Stomach (tissue), 9 donors: Measurements from ENCODE around the gene SLC1A2. TPM values are rescaled to one million over a fixed set of nuclear protein-coding genes. Genes with fewer than 3 reads are reported as not detected.

Source experiments
- DNase-seq, 2 donors: peaks; one replicate each; pipeline versions ENCODE4 v3.0.0 to v3.0.0-alpha.2; 2013 to 2019
- H3K27ac ChIP-seq, 5 donors: fragments of 200-600 bp in 4 of 5; sonication (generic) in 4 of 5; one replicate each; pipeline ENCODE4 v1.5.1; 2013 to 2019; ENCODE audit warnings: mild to moderate bottlenecking in 1 of 5, moderate library complexity in 1 of 5
- H3K27me3 ChIP-seq, 3 donors: fragments of 200-600 bp; sonication (generic); one replicate each; pipeline ENCODE4 v1.5.1; 2017 to 2019; ENCODE audit warnings: mixed run types in 1 of 3
- H3K36me3 ChIP-seq, 4 donors: fragments of 200-600 bp; sonication (generic); 1 replicate in 3 of 4; 2 replicates in 1 of 4; pipeline ENCODE4 v1.5.1; 2016 to 2019
- H3K4me1 ChIP-seq, 4 donors: fragments of 200-600 bp; sonication (generic); one replicate each; pipeline ENCODE4 v1.5.1; 2016 to 2019
- H3K4me3 ChIP-seq, 4 donors: fragments of 200-600 bp; sonication (generic) in 3 of 4; one replicate each; pipeline ENCODE4 v1.5.1; 2016 to 2019; ENCODE audit warnings: mild to moderate bottlenecking in 1 of 4
- H3K9me3 ChIP-seq, 4 donors: fragments of 200-600 bp; sonication (generic); one replicate each; pipeline ENCODE4 v1.5.1; 2016 to 2019
- CTCF ChIP-seq, 7 experiments: fragments of 450-650 bp in 4 of 7; fragments of 200-600 bp in 3 of 7; sonication (generic) in 3 of 7; IDR thresholded peaks; one replicate each; pipeline ENCODE4 v1.5.1; 2016 to 2019; ENCODE audit warnings: antibody characterized with exemption in 7 of 7, control low read depth in 2 of 7, mild to moderate bottlenecking in 1 of 7
- EP300 ChIP-seq: sonication (generic); formaldehyde crosslinking; IDR thresholded peaks from one replicate; pipeline ENCODE4 v1.6.1; 2017; ENCODE audit warnings: antibody characterized with exemption
- POLR2A ChIP-seq, 4 donors: fragments of 450-650 bp; IDR thresholded peaks; one replicate each; pipeline ENCODE4 v1.6.1; 2016; ENCODE audit warnings: antibody characterized with exemption in 4 of 4, control low read depth in 2 of 4, mild to moderate bottlenecking in 1 of 4, moderate library complexity in 1 of 4
- POLR2AphosphoS5 ChIP-seq, 3 donors: sonication (generic); formaldehyde crosslinking; IDR thresholded peaks; one replicate each; pipeline ENCODE4 v1.6.1; 2016; ENCODE audit warnings: antibody characterized with exemption in 3 of 3
- WGBS, 5 donors: extraction: QIAGEN DNeasy Blood & Tissue Kit in 3 of 5; methylation state at CpG; one replicate each; pipeline versions ENCODE4 v1.1.5 to v1.1.7; 2013 to 2018; 5-methylcytosine and 5-hydroxymethylcytosine counted together
- intact Hi-C: fragments of 100-400 bp; cut with DNase I; formaldehyde crosslinking; loops from one replicate; pipeline ENCODE4 v1.15.1; 2023; ENCODE audit warnings: low total_unique reads
- polyA plus RNA-seq, 3 donors: library from polyadenylated mRNA; stranded (reverse); fragments of 200-250 nt; gene quantifications; one replicate each; pipeline ENCODE4 v1.2.3, GENCODE V29; 2013
- total RNA-seq, 5 donors: library from RNA; depleted of rRNA; stranded (reverse); fragments of >200 nt; gene quantifications; one replicate each; pipeline versions ENCODE4 v1.1.0 to v1.2.3, GENCODE V29; 2014 to 2016
- donor health status: healthy with polysubstance abuse.
- donor health status: Bipolar disorder and iron deficiency.
- donor health status: healthy.

SLC1A2 gene
- total and polyA plus RNA-seq, 8 donors: 1.3 to 13.4 (median 3.2) TPM; not detected in 1

- TF ChIP-seq EP300 (no peak), POLR2A (IDR thresholded peaks at IDR 0.05) (no peak)
- no peak overlapping the region for H3K4me3 ChIP-seq
- no peaks in the 10 kb centered on the region for H3K36me3 ChIP-seq
- 81 to 92% (median 87%) methylated on average over 3 of the region's 3 CpGs for WGBS, 5 donors
- H3K9me3 ChIP-seq: no peaks in the 10 kb centered on the region
- peaks cover 0 to 14% (median 0%) of the 10 kb centered on the region in 4 donors for H3K4me1 ChIP-seq
- intact Hi-C loops: no loop called here
- DNase-seq: no peak
- H3K27ac ChIP-seq: no peak overlapping the region
- H3K27me3 ChIP-seq: no peaks in the 10 kb centered on the region
These were observed 157.3 kb downstream of the SLC1A2 start for GRCh38 chr11:35262056-35262455.

GRCh38 chr11:35261197-35261596 is 158.2 kb downstream of the SLC1A2 start:
- 67 to 90% (median 71%) methylated on average over 1 of the region's 1 CpG for WGBS, 5 donors
- intact Hi-C loops: no loop called here

GRCh38 chr11:35260342-35260985 is 158.9 kb downstream of the SLC1A2 start:
- intact Hi-C loops: no loop called here
- WGBS, 5 donors: 47 to 63% (median 55%) methylated on average over 10 of the region's 10 CpGs
- no peak overlapping the region for H3K4me3 ChIP-seq
- peak overlapping the region in 3 of 5 donors; percentile 22 to 49 (median 47) for H3K27ac ChIP-seq
- H3K9me3 ChIP-seq: no peaks in the 10 kb centered on the region
- no peak for TF ChIP-seq CTCF (IDR thresholded peaks at IDR 0.05)
- peak; percentile 32 to 80 (median 50) for TF ChIP-seq POLR2AphosphoS5 (IDR thresholded peaks at IDR 0.05)
- no peaks in the 10 kb centered on the region for H3K36me3 ChIP-seq
- H3K4me1 ChIP-seq: peaks cover 0 to 6% (median 0%) of the 10 kb centered on the region in 4 donors
- no peaks in the 10 kb centered on the region for H3K27me3 ChIP-seq
- peak in 1 of 2 donors; percentile 60 for DNase-seq

More at GRCh38 chr11:35261197-35261596, 158.2 kb downstream of the SLC1A2 start:
- no peak for DNase-seq
- no peaks in the 10 kb centered on the region for H3K9me3 ChIP-seq
- no peak overlapping the region for H3K4me3 ChIP-seq
- H3K4me1 ChIP-seq: peaks cover 0 to 13% (median 0%) of the 10 kb centered on the region in 4 donors
- peak overlapping the region in 2 of 5 donors; percentile 47 to 49 for H3K27ac ChIP-seq
- H3K36me3 ChIP-seq: no peaks in the 10 kb centered on the region
- H3K27me3 ChIP-seq: no peaks in the 10 kb centered on the region
- TF ChIP-seq CTCF (IDR thresholded peaks at IDR 0.05) (no peak), EP300 (no peak), POLR2A (IDR thresholded peaks at IDR 0.05) (no peak), POLR2AphosphoS5 (IDR thresholded peaks at IDR 0.05) (no peak)

GRCh38 chr11:35259529-35259928 is 159.8 kb downstream of the SLC1A2 start:
- intact Hi-C loops: no loop called here
- H3K4me3 ChIP-seq: no peak overlapping the region
- no peak overlapping the region for H3K27ac ChIP-seq
- no peaks in the 10 kb centered on the region for H3K36me3 ChIP-seq
- H3K27me3 ChIP-seq: no peaks in the 10 kb centered on the region
- no peak for DNase-seq
- peaks cover 0 to 6% (median 0%) of the 10 kb centered on the region in 4 donors for H3K4me1 ChIP-seq
- no peaks in the 10 kb centered on the region for H3K9me3 ChIP-seq
- TF ChIP-seq POLR2AphosphoS5 (IDR thresholded peaks at IDR 0.05) (no peak), CTCF (IDR thresholded peaks at IDR 0.05) (no peak), EP300 (no peak), POLR2A (IDR thresholded peaks at IDR 0.05) (no peak)
- 67 to 77% (median 70%) methylated on average over 2 of the region's 2 CpGs for WGBS, 5 donors

GRCh38 chr11:35257281-35257680 is 162.1 kb downstream of the SLC1A2 start:
- 25 to 61% (median 49%) methylated on average over 2 of the region's 2 CpGs for WGBS, 5 donors
- H3K4me1 ChIP-seq: peaks cover 0 to 6% (median 2%) of the 10 kb centered on the region in 4 donors
- no peaks in the 10 kb centered on the region for H3K36me3 ChIP-seq

More at GRCh38 chr11:35257281-35257680, 162.1 kb downstream of the SLC1A2 start:
- Histone ChIP-seq H3K27me3 (no peaks in the 10 kb centered on the region), H3K27ac (peak overlapping the region in 1 of 5 donors; percentile 39), H3K9me3 (no peaks in the 10 kb centered on the region), H3K4me3 (no peak overlapping the region)
- peak in 1 of 2 donors; percentile 26 for DNase-seq
- TF ChIP-seq CTCF (IDR thresholded peaks at IDR 0.05) (no peak), EP300 (no peak), POLR2A (IDR thresholded peaks at IDR 0.05) (no peak), POLR2AphosphoS5 (IDR thresholded peaks at IDR 0.05) (no peak)
- intact Hi-C loops: no loop called here
